MM.1S (cell line): ENCODE results near the gene KCNIP1.

Experiments used
- DNase-seq: peaks from one replicate; pipeline ENCODE4 v3.0.0-alpha.2; 2015
- H2AFZ ChIP-seq: fragments of 300-600 bp; sonication (generic); 2 replicates; pipeline ENCODE4 v1.6.0; 2016; ENCODE audit warnings: antibody characterized with exemption, low read length
- H3F3A ChIP-seq: fragments of 300-600 bp; sonication (generic); 2 replicates; pipeline ENCODE4 v1.6.1; 2016; ENCODE audit warnings: mild to moderate bottlenecking, antibody characterized with exemption, low read length, moderate library complexity, mixed read lengths; ENCODE audit not compliant: insufficient read depth
- H3K27ac ChIP-seq: fragments of 300-600 bp; sonication (generic); 2 replicates; pipeline ENCODE4 v1.5.1; 2016; ENCODE audit warnings: mild to moderate bottlenecking, low read length
- H3K27me3 ChIP-seq: fragments of 300-600 bp; sonication (generic); replicated peaks from 2 replicates; pipeline ENCODE4 v1.6.0; 2016; ENCODE audit warnings: low read length; ENCODE audit not compliant: insufficient read depth
- H3K36me3 ChIP-seq: fragments of 300-600 bp; sonication (generic); replicated peaks from 2 replicates; pipeline ENCODE4 v1.6.1; 2016; ENCODE audit warnings: mild to moderate bottlenecking, low read length, mixed read lengths; ENCODE audit not compliant: insufficient read depth
- H3K4me1 ChIP-seq: fragments of 300-600 bp; sonication (generic); 2 replicates; pipeline ENCODE4 v1.6.1; 2016; ENCODE audit warnings: low read length, mixed read lengths
- H3K4me2 ChIP-seq: fragments of 300-600 bp; sonication (generic); 2 replicates; pipeline ENCODE4 v1.6.0; 2016; ENCODE audit warnings: low read depth, low read length
- H3K4me3 ChIP-seq: fragments of 300-600 bp; sonication (generic); 2 replicates; pipeline ENCODE4 v1.5.1; 2016; ENCODE audit warnings: low read length, mixed read lengths
- H3K79me2 ChIP-seq: fragments of 300-600 bp; sonication (generic); 2 replicates; pipeline ENCODE4 v1.6.1; 2016; ENCODE audit warnings: mixed run types, low read length, mixed read lengths
- H3K9ac ChIP-seq: fragments of 300-600 bp; sonication (generic); 2 replicates; pipeline ENCODE4 v1.6.1; 2016; ENCODE audit warnings: low read length, mixed read lengths
- H3K9me2 ChIP-seq: fragments of 300-600 bp; sonication (generic); replicated peaks from 2 replicates; pipeline ENCODE4 v1.6.1; 2016; ENCODE audit warnings: mild to moderate bottlenecking, low read length, mixed read lengths; ENCODE audit not compliant: insufficient read depth
- H3K9me3 ChIP-seq: fragments of 300-600 bp; sonication (generic); replicated peaks from 2 replicates; pipeline ENCODE4 v1.6.1; 2016; ENCODE audit warnings: mild to moderate bottlenecking, low read length, mixed read lengths; ENCODE audit not compliant: insufficient read depth
- H4K20me1 ChIP-seq: fragments of 300-600 bp; sonication (generic); 2 replicates; pipeline ENCODE4 v1.6.1; 2016; ENCODE audit warnings: mild to moderate bottlenecking, low read length, moderate library complexity, mixed read lengths; ENCODE audit not compliant: insufficient read depth
- EZH2 ChIP-seq: fragments of 300-600 bp; sonication (generic); optimal IDR thresholded peaks from 2 replicates; pipeline ENCODE3; 2017; ENCODE audit warnings: low read depth, mild to moderate bottlenecking, antibody characterized with exemption, low read length, mixed read lengths
- EZH2phosphoT487 ChIP-seq: fragments of 300-600 bp; sonication (generic); IDR thresholded peaks from 2 replicates; pipeline ENCODE4 v1.6.1; 2018; ENCODE audit warnings: antibody characterized with exemption, low read length
- TF ChIP-seq, protein P1 (sequence below): fragments of 300-600 bp; sonication (generic); IDR thresholded peaks from 2 replicates; pipeline ENCODE4 v1.5.1; 2016; ENCODE audit warnings: antibody characterized with exemption, low read length, mixed read lengths

Gene KCNIP1

GRCh38 chr5:170614720-170615119 is 110.9 kb downstream of the KCNIP1 start:
- H3K79me2 ChIP-seq: no peaks in the 10 kb centered on the region
- H3K4me1 ChIP-seq: no peaks in the 10 kb centered on the region
- no peaks in the 10 kb centered on the region for H3K9me2 ChIP-seq
- H3K36me3 ChIP-seq: no peaks in the 10 kb centered on the region
- H3F3A ChIP-seq: no peaks in the 10 kb centered on the region
- no peak overlapping the region for H3K4me3 ChIP-seq
- DNase-seq: no peak
- H3K27ac ChIP-seq: no peak overlapping the region
- no peak overlapping the region for H3K4me2 ChIP-seq
- TF ChIP-seq EZH2 (no peak), EZH2phosphoT487 (no peak)
- TF ChIP-seq, protein P1, sequence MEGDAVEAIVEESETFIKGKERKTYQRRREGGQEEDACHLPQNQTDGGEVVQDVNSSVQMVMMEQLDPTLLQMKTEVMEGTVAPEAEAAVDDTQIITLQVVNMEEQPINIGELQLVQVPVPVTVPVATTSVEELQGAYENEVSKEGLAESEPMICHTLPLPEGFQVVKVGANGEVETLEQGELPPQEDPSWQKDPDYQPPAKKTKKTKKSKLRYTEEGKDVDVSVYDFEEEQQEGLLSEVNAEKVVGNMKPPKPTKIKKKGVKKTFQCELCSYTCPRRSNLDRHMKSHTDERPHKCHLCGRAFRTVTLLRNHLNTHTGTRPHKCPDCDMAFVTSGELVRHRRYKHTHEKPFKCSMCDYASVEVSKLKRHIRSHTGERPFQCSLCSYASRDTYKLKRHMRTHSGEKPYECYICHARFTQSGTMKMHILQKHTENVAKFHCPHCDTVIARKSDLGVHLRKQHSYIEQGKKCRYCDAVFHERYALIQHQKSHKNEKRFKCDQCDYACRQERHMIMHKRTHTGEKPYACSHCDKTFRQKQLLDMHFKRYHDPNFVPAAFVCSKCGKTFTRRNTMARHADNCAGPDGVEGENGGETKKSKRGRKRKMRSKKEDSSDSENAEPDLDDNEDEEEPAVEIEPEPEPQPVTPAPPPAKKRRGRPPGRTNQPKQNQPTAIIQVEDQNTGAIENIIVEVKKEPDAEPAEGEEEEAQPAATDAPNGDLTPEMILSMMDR: no peak
- H2AFZ ChIP-seq: no peak overlapping the region
- no peaks in the 10 kb centered on the region for H3K27me3 ChIP-seq
- H4K20me1 ChIP-seq: no peaks in the 10 kb centered on the region
- no peak overlapping the region for H3K9ac ChIP-seq
- H3K9me3 ChIP-seq: no peaks in the 10 kb centered on the region

DNA sequence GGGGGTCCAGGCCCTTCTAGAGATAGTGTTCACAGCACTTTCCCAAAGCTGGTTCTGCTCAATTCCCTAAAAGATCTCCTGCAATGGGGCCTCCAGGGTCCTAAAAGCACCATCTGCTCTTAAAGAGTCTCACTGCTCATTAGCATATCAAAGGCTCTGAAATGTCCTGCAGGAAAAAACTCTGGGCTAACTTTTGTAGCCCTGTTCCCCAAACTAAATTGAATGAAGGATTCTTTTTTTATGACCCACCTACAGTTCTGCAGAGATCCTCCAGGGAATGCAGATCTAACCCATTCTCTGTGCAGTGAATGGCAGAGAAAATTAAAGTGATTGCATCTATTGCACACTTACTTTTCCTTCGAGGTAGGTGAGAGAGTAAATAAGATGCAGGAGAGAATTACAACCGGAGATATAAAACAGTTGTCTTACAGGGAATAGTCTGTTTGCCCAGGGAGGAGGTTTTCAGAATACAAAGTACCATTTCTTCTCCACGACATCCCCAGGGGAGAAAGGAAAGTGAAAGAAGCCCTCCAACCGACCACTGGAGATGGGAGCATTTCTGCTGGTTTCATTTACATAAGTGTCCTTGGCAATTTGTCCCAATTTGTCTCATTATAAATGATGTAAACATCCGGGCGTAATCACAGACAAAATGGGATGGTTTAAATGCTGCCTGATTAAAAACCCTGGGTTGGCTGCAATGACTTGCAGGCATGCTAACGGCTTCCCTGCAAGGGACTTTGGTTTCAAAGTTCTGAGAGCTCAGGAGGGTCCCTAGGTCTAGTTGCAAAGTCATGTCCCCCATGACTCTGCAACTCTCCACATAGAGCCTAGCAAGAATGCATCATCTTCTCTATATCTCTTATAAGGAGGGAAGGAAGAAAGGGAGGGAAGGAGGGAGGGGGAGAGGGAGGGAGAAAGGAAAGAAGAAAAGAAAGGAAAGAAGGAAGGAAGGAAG is 114.0 kb downstream of the KCNIP1 start:
- Histone ChIP-seq H3K79me2 (no peaks in the 10 kb centered on the region), H3K36me3 (no peaks in the 10 kb centered on the region), H3K4me1 (no peaks in the 10 kb centered on the region), H3K4me3 (no peak overlapping the region), H3K9me3 (no peaks in the 10 kb centered on the region), H3K27ac (no peak overlapping the region), H4K20me1 (no peaks in the 10 kb centered on the region), H2AFZ (no peak overlapping the region), H3K9me2 (no peaks in the 10 kb centered on the region), H3F3A (no peaks in the 10 kb centered on the region), H3K4me2 (no peak overlapping the region), H3K27me3 (no peaks in the 10 kb centered on the region), H3K9ac (no peak overlapping the region)
- TF ChIP-seq, protein P1: no peak
- TF ChIP-seq EZH2: no peak
- TF ChIP-seq EZH2phosphoT487: no peak
- no peak for DNase-seq

DNA sequence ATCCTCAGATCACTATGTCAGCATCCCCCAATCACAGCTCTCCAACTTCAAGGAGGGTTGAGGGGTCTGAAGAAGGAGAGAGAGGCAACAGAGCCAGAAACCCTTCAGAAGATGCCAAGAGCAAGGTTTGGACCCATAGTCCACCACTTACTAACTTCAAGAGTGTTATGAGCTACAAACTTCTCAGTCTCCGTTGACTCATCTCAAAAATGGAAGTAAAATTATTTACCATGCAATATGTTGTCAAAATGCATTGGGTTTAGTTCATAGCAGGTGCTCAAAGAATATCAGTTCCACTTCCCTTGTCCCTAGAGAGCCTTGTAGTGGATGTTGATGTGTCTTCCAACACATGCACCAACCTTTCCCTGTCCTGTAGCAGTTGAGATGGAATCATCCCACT is 116.0 kb downstream of the KCNIP1 start:
- Histone ChIP-seq H4K20me1 (no peaks in the 10 kb centered on the region), H3K36me3 (no peaks in the 10 kb centered on the region), H3K27ac (no peak overlapping the region), H3F3A (no peaks in the 10 kb centered on the region), H3K9ac (no peak overlapping the region), H2AFZ (no peak overlapping the region), H3K9me2 (no peaks in the 10 kb centered on the region), H3K79me2 (no peaks in the 10 kb centered on the region), H3K4me3 (no peak overlapping the region), H3K4me2 (no peak overlapping the region), H3K27me3 (no peaks in the 10 kb centered on the region), H3K9me3 (no peaks in the 10 kb centered on the region), H3K4me1 (no peaks in the 10 kb centered on the region)
- no peak for DNase-seq
- no peak for TF ChIP-seq EZH2phosphoT487
- TF ChIP-seq, protein P1: no peak
- TF ChIP-seq EZH2: no peak
